Smooth muscle cell (in vitro differentiated cells): ENCODE data around the gene LPIN1. TPM values are rescaled to one million over a fixed set of nuclear protein-coding genes. Genes with fewer than 3 reads are reported as not detected.

Source experiments
- DNase-seq: peaks from one replicate; lab custom pipeline; 2025; ENCODE audit not compliant: unreplicated experiment; lab: John Stamatoyannopoulos, UW
- H2AFZ ChIP-seq: fragments of 200-600 bp; sonication (generic); 2 replicates; pipeline ENCODE4 v1.6.0; 2016; ENCODE audit warnings: antibody characterized with exemption, low read depth, mild to moderate bottlenecking
- H3F3A ChIP-seq: fragments of 200-600 bp; sonication (generic); 2 replicates; pipeline ENCODE4 v1.6.0; 2017; ENCODE audit warnings: antibody characterized with exemption, low read depth
- H3K27ac ChIP-seq: fragments of 200-600 bp; sonication (generic); 2 replicates; pipeline ENCODE4 v1.5.1; 2016; ENCODE audit warnings: low read depth, mild to moderate bottlenecking
- H3K27me3 ChIP-seq: fragments of 200-600 bp; sonication (generic); 2 replicates; pipeline ENCODE4 v1.6.1; 2016; ENCODE audit warnings: low read depth, mild to moderate bottlenecking
- H3K36me3 ChIP-seq: fragments of 200-600 bp; sonication (generic); 2 replicates; pipeline ENCODE4 v1.5.1; 2016; ENCODE audit warnings: low read depth
- H3K4me1 ChIP-seq: fragments of 200-600 bp; sonication (generic); 2 replicates; pipeline ENCODE4 v1.5.1; 2016; ENCODE audit warnings: low read depth
- H3K4me2 ChIP-seq: fragments of 200-600 bp; sonication (generic); 2 replicates; pipeline ENCODE4 v1.6.0; 2016; ENCODE audit warnings: mild to moderate bottlenecking
- H3K4me3 ChIP-seq: fragments of 200-600 bp; sonication (generic); 2 replicates; pipeline ENCODE4 v1.5.1; 2016; ENCODE audit warnings: mild to moderate bottlenecking
- H3K79me2 ChIP-seq: fragments of 200-600 bp; sonication (generic); 2 replicates; pipeline ENCODE4 v1.6.0; 2016; ENCODE audit warnings: low read depth, mild to moderate bottlenecking
- H3K9ac ChIP-seq: fragments of 200-600 bp; sonication (generic); 2 replicates; pipeline ENCODE4 v1.6.0; 2016; ENCODE audit warnings: low read depth
- H3K9me3 ChIP-seq: fragments of 200-600 bp; sonication (generic); replicated peaks from 2 replicates; pipeline ENCODE4 v1.5.1; 2016; ENCODE audit warnings: low read depth
- H4K20me1 ChIP-seq: fragments of 200-600 bp; sonication (generic); 2 replicates; pipeline ENCODE4 v1.6.0; 2016; ENCODE audit warnings: low read depth
- CTCF ChIP-seq: fragments of 200-600 bp; sonication (generic); IDR thresholded peaks from 2 replicates; pipeline ENCODE4 v1.5.1; 2017; ENCODE audit warnings: borderline replicate concordance, mild to moderate bottlenecking, antibody characterized with exemption; ENCODE audit not compliant: insufficient read depth, poor library complexity, severe bottlenecking
- WGBS: methylation state at CpG from one replicate; pipeline ENCODE4 v1.1.7; 2016; ENCODE audit warnings: low lambda C conversion rate; 5-methylcytosine and 5-hydroxymethylcytosine counted together
- polyA plus RNA-seq: library from polyadenylated mRNA; unstranded; fragments of >200 nt; fragmentation: Nextera tagmentation; extraction: Ambion mirVana; gene quantifications from 2 replicates; pipeline ENCODE4 v1.2.1, GENCODE V29; 2016
- total RNA-seq: library from RNA; depleted of rRNA; stranded (reverse); fragments of >200 nt; gene quantifications from 2 replicates; pipeline ENCODE4 v1.2.3, GENCODE V29; 2014

Gene LPIN1
- total and polyA plus RNA-seq, 2 experiments from 2014 or later, result 13.8 to 17.9 TPM

- Histone ChIP-seq H3F3A (no peaks in the 10 kb centered on the region), H3K4me2 (no peak overlapping the region), H3K4me1 (no peaks in the 10 kb centered on the region), H3K36me3 (no peaks in the 10 kb centered on the region), H3K4me3 (no peak overlapping the region), H3K79me2 (no peaks in the 10 kb centered on the region), H3K9me3 (no peaks in the 10 kb centered on the region), H3K27me3 (peaks cover 12% of the 10 kb centered on the region), H3K9ac (no peak overlapping the region), H3K27ac (no peak overlapping the region), H2AFZ (no peak overlapping the region), H4K20me1 (no peaks in the 10 kb centered on the region)
- 88% methylated on average over 1 of the region's 1 CpG for WGBS
- no peak for DNase-seq
- TF ChIP-seq CTCF, result no peak
These were observed 28.8 kb upstream of the LPIN1 start for GRCh38 chr2:11717623-11718022.

GRCh38 chr2:11718606-11719005, 27.8 kb upstream of the LPIN1 start:
- H3K79me2 ChIP-seq, result no peaks in the 10 kb centered on the region
- H3K36me3 ChIP-seq, result no peaks in the 10 kb centered on the region
- H3K27ac ChIP-seq, result no peak overlapping the region
- DNase-seq, result no peak
- H3K4me3 ChIP-seq, result no peak overlapping the region
- TF ChIP-seq CTCF, result no peak
- WGBS, result 80% methylated on average over 5 of the region's 5 CpGs
- H3K4me2 ChIP-seq, result no peak overlapping the region
- no peaks in the 10 kb centered on the region for H3K9me3 ChIP-seq
- peaks cover 15% of the 10 kb centered on the region for H3K27me3 ChIP-seq
- H2AFZ ChIP-seq, result no peak overlapping the region
- no peak overlapping the region for H3K9ac ChIP-seq
- H4K20me1 ChIP-seq, result no peaks in the 10 kb centered on the region
- no peaks in the 10 kb centered on the region for H3F3A ChIP-seq
- no peaks in the 10 kb centered on the region for H3K4me1 ChIP-seq

DNA sequence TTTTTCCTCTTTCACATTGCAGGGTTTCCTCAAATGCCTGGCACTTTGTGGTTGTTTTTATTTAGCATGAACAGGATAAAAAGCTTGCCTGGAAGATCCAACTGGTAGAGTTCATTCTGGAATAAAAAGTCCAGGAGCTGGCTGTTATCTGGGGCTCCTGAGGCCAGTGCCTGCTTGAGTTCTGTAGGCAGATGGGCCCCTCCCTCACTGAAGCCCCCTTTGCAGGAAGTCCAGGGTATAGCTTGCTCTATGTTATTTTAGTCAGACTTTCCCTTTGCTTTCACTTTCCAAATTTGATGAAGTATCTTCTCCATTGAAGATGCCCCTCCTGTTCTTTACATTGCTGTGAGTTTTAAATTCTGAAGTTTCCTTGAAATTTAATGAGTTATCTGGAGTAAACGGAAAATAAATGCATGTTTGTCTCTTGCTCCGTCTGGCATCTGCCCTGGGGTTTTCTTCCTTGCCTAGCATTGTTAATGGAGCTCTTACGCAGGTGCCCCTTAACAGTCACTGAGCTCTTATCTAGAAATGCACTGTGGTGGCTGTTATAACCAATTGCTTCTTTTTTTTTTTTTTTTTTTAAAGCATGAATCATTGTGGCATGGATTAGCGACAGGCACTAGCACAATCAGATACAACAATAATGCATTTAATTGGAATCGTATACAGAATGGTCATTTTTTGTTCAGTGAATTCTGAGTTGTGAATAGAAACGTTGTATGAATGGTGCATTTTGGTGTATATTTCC, 27.0 kb upstream of the LPIN1 start:
- H4K20me1 ChIP-seq, result no peaks in the 10 kb centered on the region
- H3K4me3 ChIP-seq, result no peak overlapping the region
- no peaks in the 10 kb centered on the region for H3K79me2 ChIP-seq
- H3K27ac ChIP-seq, result no peak overlapping the region
- no peaks in the 10 kb centered on the region for H3K9me3 ChIP-seq
- no peak for TF ChIP-seq CTCF
- no peak for DNase-seq
- no peak overlapping the region for H3K9ac ChIP-seq
- no peak overlapping the region for H2AFZ ChIP-seq
- no peaks in the 10 kb centered on the region for H3K36me3 ChIP-seq
- WGBS, result 68% methylated on average over 6 of the region's 6 CpGs
- no peak overlapping the region for H3K4me2 ChIP-seq
- no peaks in the 10 kb centered on the region for H3K4me1 ChIP-seq
- H3K27me3 ChIP-seq, result peaks cover 15% of the 10 kb centered on the region
- no peaks in the 10 kb centered on the region for H3F3A ChIP-seq

DNA sequence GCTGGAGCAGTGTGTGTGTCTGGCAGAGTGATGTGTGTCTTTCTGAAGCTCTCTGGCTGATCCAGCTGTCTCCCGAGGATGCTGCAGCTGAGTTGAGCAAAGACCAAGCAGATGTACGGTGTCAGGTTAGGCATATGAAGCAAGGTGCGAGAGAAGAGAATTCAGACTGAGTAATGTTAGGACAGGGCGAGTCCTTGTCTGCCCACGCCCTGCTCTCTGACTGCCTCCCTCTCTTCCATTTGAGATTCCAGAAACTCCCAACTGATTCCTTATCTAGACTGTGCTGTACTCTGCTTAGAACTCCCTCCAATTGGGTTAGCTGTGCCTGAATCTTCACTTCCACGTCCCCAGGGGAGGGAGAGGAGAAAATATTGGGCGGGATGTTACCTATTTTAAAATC, 25.7 kb upstream of the LPIN1 start:
- Histone ChIP-seq H3K4me3 (no peak overlapping the region), H3K79me2 (no peaks in the 10 kb centered on the region), H3K4me1 (no peaks in the 10 kb centered on the region), H3K4me2 (no peak overlapping the region), H2AFZ (no peak overlapping the region), H4K20me1 (no peaks in the 10 kb centered on the region), H3K36me3 (no peaks in the 10 kb centered on the region), H3F3A (no peaks in the 10 kb centered on the region), H3K27ac (no peak overlapping the region), H3K27me3 (peaks cover 15% of the 10 kb centered on the region), H3K9me3 (no peaks in the 10 kb centered on the region), H3K9ac (no peak overlapping the region)
- DNase-seq, result no peak
- TF ChIP-seq CTCF, result no peak
- WGBS, result 78% methylated on average over 7 of the region's 7 CpGs
